Adrenal gland (tissue), 12 donors: ENCODE data around the gene ABHD12B. TPM values are rescaled to one million over a fixed set of nuclear protein-coding genes. Genes with fewer than 3 reads are reported as not detected.

ENCODE experiments used
- DNase-seq, 7 donors: peaks; one replicate each; pipeline ENCODE4 v3.0.0-alpha.2; 2019 to 2020
- H3K27ac ChIP-seq, 5 donors: fragments of 200-600 bp; sonication (generic) in 4 of 5; 1 replicate in 3 of 5; 2 replicates in 2 of 5; pipeline versions ENCODE4 v1.5.1 to v1.8.0; 2016 to 2020; ENCODE audit warnings: mild to moderate bottlenecking in 1 of 5
- H3K27me3 ChIP-seq: fragments of 200-600 bp; 2 replicates; pipeline ENCODE4 v1.8.0; 2021
- H3K36me3 ChIP-seq, 2 donors: fragments of 200-600 bp; replicated peaks in 1 of 2; 1 replicate in 1 of 2; 2 replicates in 1 of 2; pipeline versions ENCODE4 v1.5.1 to v1.8.0; 2018 to 2022
- H3K4me1 ChIP-seq, 2 donors: fragments of 200-600 bp; replicated peaks in 1 of 2; 1 replicate in 1 of 2; 2 replicates in 1 of 2; pipeline versions ENCODE4 v1.5.1 to v1.8.0; 2018 to 2021
- H3K4me3 ChIP-seq, 4 donors: fragments of 200-600 bp; sonication (generic) in 3 of 4; one replicate each; pipeline ENCODE4 v1.5.1; 2016 to 2018
- H3K9me3 ChIP-seq, 3 donors: fragments of 200-600 bp; sonication (generic) in 1 of 3; replicated peaks in 1 of 3; 1 replicate in 2 of 3; 2 replicates in 1 of 3; pipeline versions ENCODE4 v1.5.1 to v1.8.0; 2016 to 2021
- CTCF ChIP-seq, 6 experiments: fragments of 450-650 bp in 4 of 6; fragments of 200-600 bp in 2 of 6; sonication (generic) in 1 of 6; IDR thresholded peaks; 1 replicate in 5 of 6; 2 replicates in 1 of 6; pipeline versions ENCODE4 v1.5.1 to v1.8.0; 2016 to 2021; ENCODE audit warnings: antibody characterized with exemption in 6 of 6, mild to moderate bottlenecking in 2 of 6, moderate library complexity in 1 of 6
- POLR2A ChIP-seq, 2 donors: fragments of 450-650 bp; IDR thresholded peaks; one replicate each; pipeline ENCODE4 v1.6.1; 2017; ENCODE audit warnings: antibody characterized with exemption in 2 of 2, mild to moderate bottlenecking in 2 of 2, moderate library complexity in 1 of 2
- WGBS, 4 donors: extraction: QIAGEN DNeasy Blood & Tissue Kit in 2 of 4; methylation state at CpG; one replicate each; pipeline versions ENCODE4 v1.1.5 to v1.1.7; 2013 to 2017; 5-methylcytosine and 5-hydroxymethylcytosine counted together
- intact Hi-C, 2 donors: fragments of 100-400 bp; cut with DNase I; formaldehyde crosslinking; loops; one replicate each; pipeline versions ENCODE4 v1.14.1 to v1.15.0; 2022 to 2023
- polyA plus RNA-seq, 3 donors: library from polyadenylated mRNA; stranded (reverse); fragments of 200-250 nt in 2 of 3; fragments of 350-450 nt in 1 of 3; fragmentation: Illumina TruSeq in 1 of 3; extraction: RNeasy Lipid Tissue Mini Kit (QIAGEN cat#74804) in 1 of 3; gene quantifications; one replicate each; pipeline ENCODE4 v1.2.3, GENCODE V29; 2013 to 2014
- total RNA-seq, 9 donors: library from RNA; depleted of rRNA in 4 of 9; stranded (reverse); fragments of >200 nt in 4 of 9; fragments of 120-200 nt in 1 of 9; fragmentation: NEBNext Ultra II Directional in 1 of 9; extraction: Animal tissue kit (Norgen Biotek cat#: 25700) in 1 of 9; gene quantifications; one replicate each; pipeline versions ENCODE4 v1.1.0 to v1.2.4, GENCODE V29; 2013 to 2023
- donor health status: healthy with polysubstance abuse.
- donor health status: Bipolar disorder and iron deficiency.
- donor health status: DM: yes; HTN: yes; CAD: no.
- donor health status: DM: no; HTN: no; CAD: no.
- donor health status: DM: no; HTN: no; CAD: no.
- donor health status: DM: yes; HTN: yes; CAD: no.

ABHD12B gene
- total and polyA plus RNA-seq, 12 donors, result 0.10 to 0.46 (median 0.37) TPM; not detected in 6

DNA sequence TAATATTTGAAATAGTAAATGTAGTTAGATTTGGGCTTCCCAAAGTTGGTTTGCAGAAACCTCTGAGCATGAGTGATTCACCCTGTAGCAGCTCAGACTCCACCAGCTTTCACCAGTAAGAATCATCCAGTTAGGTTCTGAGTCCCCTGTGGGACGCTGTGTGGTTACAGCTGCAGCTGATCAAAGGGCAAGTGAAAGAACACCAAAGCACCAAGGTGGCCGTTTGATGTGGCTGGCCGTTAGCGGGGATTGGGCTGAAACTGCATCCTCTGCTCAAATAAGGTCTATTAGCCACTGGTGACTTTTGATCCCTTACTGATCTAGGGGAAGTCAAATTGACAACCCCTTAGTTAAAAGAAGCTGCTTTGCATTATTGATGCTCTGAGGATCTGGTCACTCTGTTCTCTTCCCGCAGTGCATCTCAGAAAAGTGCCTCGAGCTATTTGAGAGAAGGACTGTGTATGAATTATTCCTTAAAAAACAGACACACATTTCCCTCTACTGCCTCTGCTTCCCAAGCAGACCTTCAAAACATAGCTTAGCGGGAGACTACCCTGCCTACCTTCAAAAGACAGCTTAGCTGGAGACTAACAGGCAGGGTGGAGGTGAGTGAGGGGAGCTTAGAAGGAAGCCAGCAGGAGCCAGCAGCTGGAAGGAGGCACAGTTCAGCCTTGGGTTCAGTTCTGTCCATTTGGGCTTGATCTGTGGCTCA is 3.7 kb downstream of the ABHD12B start:
- H3K27me3 ChIP-seq, result peaks cover 4% of the 10 kb centered on the region
- 57 to 63% (median 59%) methylated on average over 7 of the region's 7 CpGs for WGBS, 4 donors
- H3K4me3 ChIP-seq, result no peak overlapping the region
- peaks cover 0 to 7% of the 10 kb centered on the region in 2 donors for H3K4me1 ChIP-seq
- no peaks in the 10 kb centered on the region for H3K36me3 ChIP-seq
- no peak for DNase-seq
- H3K9me3 ChIP-seq, result no peaks in the 10 kb centered on the region
- intact Hi-C loops, result no loop called here
- no peak overlapping the region for H3K27ac ChIP-seq
- no peak for TF ChIP-seq CTCF (IDR thresholded peaks at IDR 0.05)
- no peak for TF ChIP-seq POLR2A (IDR thresholded peaks at IDR 0.05)

GRCh38 chr14:50882932-50883826 is 11.3 kb downstream of the ABHD12B start:
- Histone ChIP-seq H3K4me3 (no peak overlapping the region), H3K4me1 (no peaks in the 10 kb centered on the region), H3K27me3 (no peaks in the 10 kb centered on the region), H3K36me3 (no peaks in the 10 kb centered on the region), H3K9me3 (no peaks in the 10 kb centered on the region), H3K27ac (no peak overlapping the region)
- TF ChIP-seq CTCF (IDR thresholded peaks at IDR 0.05), result no peak
- no peak for TF ChIP-seq POLR2A (IDR thresholded peaks at IDR 0.05)
- 76 to 91% (median 83%) methylated on average over 8 of the region's 8 CpGs for WGBS, 4 donors
- DNase-seq, result no peak
- intact Hi-C loops, result no loop called here

DNA sequence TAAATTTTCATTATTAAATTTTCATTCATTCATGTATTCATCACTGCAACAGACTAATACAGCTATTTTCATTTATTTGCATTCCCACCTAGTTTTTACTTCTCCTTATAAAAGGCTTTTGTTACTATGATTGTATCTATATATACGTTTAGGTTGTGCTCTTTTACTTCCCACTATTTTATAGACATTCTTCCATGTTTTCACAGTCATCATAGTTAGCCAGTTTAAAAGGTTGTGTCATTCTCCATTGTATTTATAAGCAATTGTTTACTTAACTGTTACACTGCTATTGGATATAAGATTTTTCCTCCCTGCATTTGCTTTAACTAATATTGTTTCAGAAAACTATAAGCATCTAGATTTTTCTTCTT is 12.0 kb downstream of the ABHD12B start:
- H3K36me3 ChIP-seq, result no peaks in the 10 kb centered on the region
- intact Hi-C loops, result no loop called here
- DNase-seq, result no peak
- H3K4me1 ChIP-seq, result no peaks in the 10 kb centered on the region
- 77 to 91% (median 84%) methylated on average over 1 of the region's 1 CpG for WGBS, 4 donors
- H3K27ac ChIP-seq, result no peak overlapping the region
- no peaks in the 10 kb centered on the region for H3K9me3 ChIP-seq
- H3K27me3 ChIP-seq, result no peaks in the 10 kb centered on the region
- TF ChIP-seq CTCF (IDR thresholded peaks at IDR 0.05) (no peak), POLR2A (IDR thresholded peaks at IDR 0.05) (no peak)
- no peak overlapping the region for H3K4me3 ChIP-seq

GRCh38 chr14:50887476-50887875 is 15.6 kb downstream of the ABHD12B start:
- DNase-seq, result no peak
- TF ChIP-seq POLR2A (IDR thresholded peaks at IDR 0.05) (no peak), CTCF (IDR thresholded peaks at IDR 0.05) (no peak)
- no peaks in the 10 kb centered on the region for H3K9me3 ChIP-seq
- H3K4me3 ChIP-seq, result no peak overlapping the region
- H3K4me1 ChIP-seq, result no peaks in the 10 kb centered on the region
- H3K36me3 ChIP-seq, result no peaks in the 10 kb centered on the region
- intact Hi-C loops, result no loop called here
- no peaks in the 10 kb centered on the region for H3K27me3 ChIP-seq
- no peak overlapping the region for H3K27ac ChIP-seq
